GM18502 (cell line): ENCODE data around the gene RGR.

Source experiments
- ATAC-seq: cut with Tn5 transposase; IDR thresholded peaks from one replicate; pipeline ENCODE4 v1.9.1; 2021; ENCODE audit warnings: mild to moderate bottlenecking; ENCODE audit not compliant: unreplicated experiment, poor library complexity

RGR gene

GRCh38 chr10:84217746-84218145 lies 27.1 kb upstream of the RGR start:
- no peak for ATAC-seq

- ATAC-seq: no peak
Observed at GRCh38 chr10:84221916-84222315, 22.9 kb upstream of the RGR start.

- ATAC-seq: no peak
Observed at GRCh38 chr10:84224411-84225028, 20.3 kb upstream of the RGR start.

- ATAC-seq: no peak
Observed at GRCh38 chr10:84225427-84226173, 19.3 kb upstream of the RGR start, which contains the start of gene LRIT2. Gene LRIT2 (minus strand): TSS chr10:84225544. CDS start chr10:84225520, 24 bp downstream.

- no peak for ATAC-seq
Observed at GRCh38 chr10:84226616-84227015, 18.2 kb upstream of the RGR start.

GRCh38 chr10:84227810-84228209 lies 17.0 kb upstream of the RGR start:
- no peak for ATAC-seq

- no peak for ATAC-seq
Observed at GRCh38 chr10:84230359-84230758, 14.5 kb upstream of the RGR start.

- no peak for ATAC-seq
Observed at GRCh38 chr10:84232376-84232775, 12.5 kb upstream of the RGR start.

GRCh38 chr10:84233940-84234339 lies 10.9 kb upstream of the RGR start:
- ATAC-seq: no peak

- no peak for ATAC-seq
Observed at GRCh38 chr10:84234479-84234878, 10.4 kb upstream of the RGR start.

GRCh38 chr10:84235096-84235495 lies 9.8 kb upstream of the RGR start:
- no peak for ATAC-seq

- ATAC-seq: no peak
Observed at GRCh38 chr10:84236807-84237198, 8.1 kb upstream of the RGR start.

GRCh38 chr10:84237199-84238051 lies 7.4 kb upstream of the RGR start:
- no peak for ATAC-seq

- ATAC-seq: no peak
Observed at GRCh38 chr10:84238909-84239308, 5.9 kb upstream of the RGR start.

GRCh38 chr10:84241185-84241790 lies 3.6 kb upstream of the RGR start, which contains the start of gene LRIT1:
Gene LRIT1 (minus strand): TSS chr10:84241546. CDS start chr10:84241439, 107 bp downstream.
- no peak for ATAC-seq

- ATAC-seq: no peak
Observed at GRCh38 chr10:84243759-84244158, 1.1 kb upstream of the RGR start.

GRCh38 chr10:84247496-84247895 lies 2.6 kb downstream of the RGR start:
- ATAC-seq: no peak

GRCh38 chr10:84248794-84249193 lies 3.9 kb downstream of the RGR start:
- no peak for ATAC-seq

- no peak for ATAC-seq
Observed at GRCh38 chr10:84254552-84255478, 10.0 kb downstream of the RGR start.
